H1 (cell line): Measurements from ENCODE around the gene SOX13. TPM values are rescaled to one million over a fixed set of nuclear protein-coding genes. Genes with fewer than 3 reads are reported as not detected.

Experiments used
- CBX8 ChIP-seq: fragments of 300-800, 300-1000 bp; sonication (generic); IDR thresholded peaks from 2 replicates; pipeline ENCODE4 v1.7.1; 2016; ENCODE audit warnings: low read depth, low read length, borderline replicate concordance
- RAD21 ChIP-seq, 2 experiments: IDR thresholded peaks in 1 of 2; conservative IDR thresholded peaks in 1 of 2; 2 replicates each; pipeline ENCODE4 v1.6.1; 2011; ENCODE audit warnings: low read depth in 2 of 2, low read length in 2 of 2, improper control_type of control experiment in 1 of 2, inconsistent platforms in 1 of 2, mild to moderate bottlenecking in 1 of 2, moderate library complexity in 1 of 2
- polyA plus RNA-seq, 7 experiments: library from polyadenylated mRNA; depleted of rRNA in 3 of 7; stranded (reverse) in 5 of 7; unstranded in 2 of 7; fragments of >200 nt in 5 of 7; fragments of 200-250 nt in 2 of 7; gene quantifications; 1 replicate in 5 of 7; 2 replicates in 1 of 7; 4 replicates in 1 of 7; pipeline versions ENCODE4 v1.2.1 to v1.2.3, GENCODE V29; 2011 to 2013; ENCODE audit warnings: missing spikeins in 2 of 7, mixed read lengths in 2 of 7
- total RNA-seq: library from RNA; stranded (reverse); fragmentation: NEBNext Ultra II Directional; extraction: Animal tissue kit (Norgen Biotek cat#: 25700); gene quantifications from 2 replicates; pipeline ENCODE4 v1.2.1, GENCODE V29; 2021
- TF ChIP-seq, protein P1 (sequence below), 3 experiments: IDR thresholded peaks; 1 replicate in 2 of 3; 2 replicates in 1 of 3; pipeline versions ENCODE4 v1.5.1 to v1.6.1; 2011; ENCODE audit warnings: low read length in 3 of 3, mild to moderate bottlenecking in 3 of 3, inconsistent platforms in 2 of 3, low read depth in 1 of 3, moderate library complexity in 1 of 3; ENCODE audit not compliant: insufficient read depth in 1 of 3; ENCODE audit errors: control extremely low read depth in 1 of 3

SOX13 gene
- total and polyA plus RNA-seq, 2 of the 8 experiments (the other 6 are each of a cell fraction or from before 2014, with no cell fraction given), result 113 to 173 TPM

DNA sequence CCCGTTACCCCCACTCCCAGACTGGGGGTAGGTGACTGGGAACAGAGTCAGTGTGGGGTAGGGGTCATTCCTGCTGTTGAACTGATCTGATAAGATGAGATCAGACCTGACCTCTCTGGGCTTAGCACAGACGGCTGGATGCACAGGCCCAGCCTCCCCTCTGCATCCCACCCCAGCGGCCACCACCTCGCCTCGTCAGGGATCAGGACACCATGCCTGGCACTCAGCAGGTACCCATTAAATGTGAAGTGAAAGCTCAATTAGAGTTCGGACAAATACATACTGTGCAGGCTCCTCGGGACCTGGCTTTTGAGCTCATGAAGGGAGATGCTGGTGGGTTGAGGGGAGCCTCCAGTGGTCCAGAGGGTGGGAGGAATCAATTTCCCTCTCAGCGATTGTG is 15.7 kb downstream of the SOX13 start (continued):
- TF ChIP-seq CBX8 (no peak), RAD21 (IDR thresholded peaks at IDR 0.05 in 1 of 2, conservative IDR thresholded peaks at IDR 0.05 in 1 of 2; ENCODE audit: low read depth in 2 of 2, low read length in 2 of 2) (no peak)
- TF ChIP-seq, protein P1, sequence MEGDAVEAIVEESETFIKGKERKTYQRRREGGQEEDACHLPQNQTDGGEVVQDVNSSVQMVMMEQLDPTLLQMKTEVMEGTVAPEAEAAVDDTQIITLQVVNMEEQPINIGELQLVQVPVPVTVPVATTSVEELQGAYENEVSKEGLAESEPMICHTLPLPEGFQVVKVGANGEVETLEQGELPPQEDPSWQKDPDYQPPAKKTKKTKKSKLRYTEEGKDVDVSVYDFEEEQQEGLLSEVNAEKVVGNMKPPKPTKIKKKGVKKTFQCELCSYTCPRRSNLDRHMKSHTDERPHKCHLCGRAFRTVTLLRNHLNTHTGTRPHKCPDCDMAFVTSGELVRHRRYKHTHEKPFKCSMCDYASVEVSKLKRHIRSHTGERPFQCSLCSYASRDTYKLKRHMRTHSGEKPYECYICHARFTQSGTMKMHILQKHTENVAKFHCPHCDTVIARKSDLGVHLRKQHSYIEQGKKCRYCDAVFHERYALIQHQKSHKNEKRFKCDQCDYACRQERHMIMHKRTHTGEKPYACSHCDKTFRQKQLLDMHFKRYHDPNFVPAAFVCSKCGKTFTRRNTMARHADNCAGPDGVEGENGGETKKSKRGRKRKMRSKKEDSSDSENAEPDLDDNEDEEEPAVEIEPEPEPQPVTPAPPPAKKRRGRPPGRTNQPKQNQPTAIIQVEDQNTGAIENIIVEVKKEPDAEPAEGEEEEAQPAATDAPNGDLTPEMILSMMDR (IDR thresholded peaks at IDR 0.05; ENCODE audit: control extremely low read depth in 1 of 3, insufficient read depth in 1 of 3, low read depth in 1 of 3, low read length in 3 of 3), result no peak
